ENCODE data around the gene KLF7.
A peak's percentile ranks its signal among the peaks of the same experiment; 100 is the strongest.

Gene KLF7

GRCh38 chr2:207091176-207091575 is 74.6 kb downstream of the KLF7 start:
- no peak for DNase-seq (ENCODE audit: low spot score)

- no peak for DNase-seq (ENCODE audit: low spot score)
These were observed 75.4 kb downstream of the KLF7 start for GRCh38 chr2:207090389-207090788.

GRCh38 chr2:207088839-207089238 is 76.9 kb downstream of the KLF7 start:
- DNase-seq (ENCODE audit: low spot score), result no peak

- no peak for DNase-seq (ENCODE audit: low spot score)
These were observed 77.5 kb downstream of the KLF7 start for GRCh38 chr2:207088276-207088675.

- DNase-seq (ENCODE audit: low spot score), result no peak
These were observed 78.5 kb downstream of the KLF7 start for GRCh38 chr2:207087046-207087902.

- DNase-seq (ENCODE audit: low spot score), result peak; percentile 94
These were observed 79.6 kb downstream of the KLF7 start for GRCh38 chr2:207086136-207086535.

- no peak for DNase-seq (ENCODE audit: low spot score)
These were observed 80.6 kb downstream of the KLF7 start for GRCh38 chr2:207085110-207085509.

GRCh38 chr2:207083361-207084110 is 82.2 kb downstream of the KLF7 start:
- DNase-seq (ENCODE audit: low spot score), result no peak

GRCh38 chr2:207082619-207083018 is 83.1 kb downstream of the KLF7 start:
- no peak for DNase-seq (ENCODE audit: low spot score)

- no peak for DNase-seq (ENCODE audit: low spot score)
These were observed 87.5 kb downstream of the KLF7 start for GRCh38 chr2:207078186-207078798.

- no peak for DNase-seq (ENCODE audit: low spot score)
These were observed 88.5 kb downstream of the KLF7 start for GRCh38 chr2:207077266-207077665.

- no peak for DNase-seq (ENCODE audit: low spot score)
These were observed 90.3 kb downstream of the KLF7 start for GRCh38 chr2:207075456-207075855.

- DNase-seq (ENCODE audit: low spot score), result no peak
These were observed 91.7 kb downstream of the KLF7 start for GRCh38 chr2:207073801-207074678.

GRCh38 chr2:207073412-207073800 is 92.3 kb downstream of the KLF7 start:
- no peak for DNase-seq (ENCODE audit: low spot score)

- no peak for DNase-seq (ENCODE audit: low spot score)
These were observed 93.2 kb downstream of the KLF7 start for GRCh38 chr2:207072571-207072970.

- no peak for DNase-seq (ENCODE audit: low spot score)
These were observed 93.9 kb downstream of the KLF7 start for GRCh38 chr2:207071820-207072219.

- no peak for DNase-seq (ENCODE audit: low spot score)
These were observed 98.3 kb downstream of the KLF7 start for GRCh38 chr2:207067473-207067872.

GRCh38 chr2:207066791-207067460 is 98.8 kb downstream of the KLF7 start:
- DNase-seq (ENCODE audit: low spot score), result no peak

- no peak for DNase-seq (ENCODE audit: low spot score)
These were observed 99.6 kb downstream of the KLF7 start for GRCh38 chr2:207066166-207066565.

GRCh38 chr2:207064128-207064690 is 101.5 kb downstream of the KLF7 start:
- no peak for DNase-seq (ENCODE audit: low spot score)

- no peak for DNase-seq (ENCODE audit: low spot score)
These were observed 104.6 kb downstream of the KLF7 start for GRCh38 chr2:207061181-207061580.
